Fibroblast of the aortic adventitia (primary cell): ENCODE data around the gene MOB1B. TPM values are rescaled to one million over a fixed set of nuclear protein-coding genes. Genes with fewer than 3 reads are reported as not detected.

Experiments
- DNase-seq: peaks from one replicate; pipeline ENCODE4 v3.0.0-alpha.2; 2010; ENCODE audit warnings: low read depth
- H3K4me3 ChIP-seq: 2 replicates; pipeline ENCODE4 v1.5.1; 2011; ENCODE audit warnings: low read depth, mild to moderate bottlenecking, control low read depth, low read length, moderate library complexity
- total RNA-seq: library from RNA; depleted of rRNA; stranded (reverse); fragments of >200 nt; gene quantifications from 2 replicates; pipeline ENCODE4 v1.2.3, GENCODE V29; 2012; ENCODE audit warnings: low replicate concordance
- TF ChIP-seq, protein P1 (sequence below): IDR thresholded peaks from 2 replicates; pipeline ENCODE4 v1.5.1; 2011; ENCODE audit warnings: mild to moderate bottlenecking, low read length, control low read depth, inconsistent platforms; ENCODE audit not compliant: insufficient read depth

Gene MOB1B
- total RNA-seq, 1 donor: 11.8 TPM

- no peak overlapping the region for H3K4me3 ChIP-seq
- DNase-seq: no peak
- TF ChIP-seq, protein P1, sequence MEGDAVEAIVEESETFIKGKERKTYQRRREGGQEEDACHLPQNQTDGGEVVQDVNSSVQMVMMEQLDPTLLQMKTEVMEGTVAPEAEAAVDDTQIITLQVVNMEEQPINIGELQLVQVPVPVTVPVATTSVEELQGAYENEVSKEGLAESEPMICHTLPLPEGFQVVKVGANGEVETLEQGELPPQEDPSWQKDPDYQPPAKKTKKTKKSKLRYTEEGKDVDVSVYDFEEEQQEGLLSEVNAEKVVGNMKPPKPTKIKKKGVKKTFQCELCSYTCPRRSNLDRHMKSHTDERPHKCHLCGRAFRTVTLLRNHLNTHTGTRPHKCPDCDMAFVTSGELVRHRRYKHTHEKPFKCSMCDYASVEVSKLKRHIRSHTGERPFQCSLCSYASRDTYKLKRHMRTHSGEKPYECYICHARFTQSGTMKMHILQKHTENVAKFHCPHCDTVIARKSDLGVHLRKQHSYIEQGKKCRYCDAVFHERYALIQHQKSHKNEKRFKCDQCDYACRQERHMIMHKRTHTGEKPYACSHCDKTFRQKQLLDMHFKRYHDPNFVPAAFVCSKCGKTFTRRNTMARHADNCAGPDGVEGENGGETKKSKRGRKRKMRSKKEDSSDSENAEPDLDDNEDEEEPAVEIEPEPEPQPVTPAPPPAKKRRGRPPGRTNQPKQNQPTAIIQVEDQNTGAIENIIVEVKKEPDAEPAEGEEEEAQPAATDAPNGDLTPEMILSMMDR: no peak
Measured at GRCh38 chr4:70945046-70945445, 42.9 kb downstream of the MOB1B start.

DNA sequence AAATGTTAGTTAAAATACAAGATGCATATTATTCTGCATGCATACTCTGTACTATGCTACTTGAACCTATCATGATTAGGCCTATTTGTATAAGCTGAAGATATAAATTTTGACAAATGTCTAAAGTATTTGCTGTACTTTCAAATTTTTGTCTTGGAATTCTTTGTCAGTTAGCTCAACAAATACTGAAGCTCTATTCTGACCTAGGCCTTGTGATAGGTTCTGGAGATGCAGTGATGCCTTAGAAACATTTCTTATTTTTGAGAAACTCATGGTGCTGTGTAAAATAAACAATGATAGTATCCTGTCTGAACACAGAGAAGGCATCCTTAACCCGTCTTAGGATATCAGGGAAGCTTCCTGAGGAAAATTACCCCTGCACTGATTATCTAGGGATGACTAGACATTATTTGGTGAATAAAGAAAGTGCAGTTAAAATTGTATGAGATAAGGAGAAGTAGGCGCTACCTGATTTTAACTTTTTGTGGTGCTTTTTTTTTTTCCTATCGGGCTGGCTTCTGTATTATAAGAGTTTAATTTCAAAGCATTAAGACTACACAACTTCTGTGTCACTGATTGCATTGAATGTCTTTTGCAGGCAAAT is 43.4 kb downstream of the MOB1B start:
- no peak overlapping the region for H3K4me3 ChIP-seq
- TF ChIP-seq, protein P1: no peak
- DNase-seq: no peak

DNA sequence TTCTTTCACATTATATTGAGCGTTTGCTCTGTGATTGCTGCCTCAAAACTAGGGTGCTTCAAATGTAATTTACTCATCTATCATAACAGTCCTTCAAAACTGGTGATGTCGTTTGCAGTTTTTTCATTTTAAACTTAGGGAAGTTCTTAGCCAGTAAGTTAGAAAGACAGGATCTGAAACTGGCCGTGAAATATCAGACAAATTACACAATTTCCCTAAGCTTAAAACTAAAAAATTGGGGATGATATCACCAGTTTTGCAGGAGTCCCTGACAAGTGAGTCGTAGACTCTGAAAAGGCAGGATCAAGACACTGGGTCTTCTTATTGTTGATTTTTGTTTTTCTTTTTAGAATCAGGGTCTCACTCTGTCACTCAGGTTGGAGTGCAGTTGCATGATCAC is 44.8 kb downstream of the MOB1B start:
- TF ChIP-seq, protein P1: no peak
- no peak overlapping the region for H3K4me3 ChIP-seq
- DNase-seq: no peak

DNA sequence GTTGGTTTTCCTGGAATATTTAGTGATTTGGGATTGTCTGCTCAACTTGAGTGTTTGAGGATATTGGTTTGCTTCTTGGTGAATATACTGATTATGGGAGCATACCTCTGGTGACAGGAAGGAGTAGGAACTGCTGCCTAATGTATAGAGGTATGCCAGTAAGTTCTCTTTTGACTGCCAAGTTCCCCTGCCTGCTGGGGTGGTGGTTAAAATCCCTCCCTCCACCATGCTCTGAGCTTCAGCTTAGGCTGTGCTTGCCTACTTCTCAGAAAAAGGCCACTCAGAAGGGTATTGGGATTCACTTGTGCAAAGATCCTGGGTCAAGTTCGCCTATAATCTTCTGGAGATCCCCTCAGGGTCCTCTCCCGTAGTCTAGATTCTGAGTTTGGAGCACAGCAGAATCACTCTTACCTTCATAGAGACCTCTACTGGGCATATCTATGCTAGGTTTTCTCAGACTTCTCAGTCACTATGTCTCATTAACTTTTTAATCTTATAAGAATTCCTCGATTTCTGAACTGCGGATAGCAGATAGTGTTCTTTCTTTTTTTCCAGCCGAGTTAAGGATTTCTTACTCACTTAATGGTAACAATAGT is 46.6 kb downstream of the MOB1B start:
- TF ChIP-seq, protein P1: no peak
- DNase-seq: no peak
- H3K4me3 ChIP-seq: no peak overlapping the region

DNA sequence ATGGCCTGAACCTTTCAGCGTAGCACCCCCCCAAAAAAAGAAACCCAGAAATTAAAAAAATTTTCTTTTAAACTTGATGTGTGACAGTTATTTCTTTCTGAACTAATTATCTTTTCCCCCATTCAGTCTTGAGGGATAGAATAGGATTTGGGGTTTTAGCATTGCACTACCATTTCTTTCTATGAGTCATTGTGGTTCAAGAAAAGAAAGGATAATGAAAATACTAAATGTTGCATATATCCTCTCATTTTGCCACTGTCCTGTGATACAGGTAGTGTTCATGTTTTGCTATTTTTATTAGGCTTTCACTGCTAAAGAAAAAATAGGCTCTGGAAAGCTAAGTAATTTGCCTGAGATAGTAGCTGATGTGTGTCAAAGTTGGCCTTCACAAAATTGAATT is 51.9 kb downstream of the MOB1B start:
- no peak for DNase-seq
- TF ChIP-seq, protein P1: no peak
- H3K4me3 ChIP-seq: no peak overlapping the region

- H3K4me3 ChIP-seq: no peak overlapping the region
- TF ChIP-seq, protein P1: no peak
- DNase-seq: no peak
Measured at GRCh38 chr4:70956549-70957210, 54.5 kb downstream of the MOB1B start.
